Measurements from ENCODE around the gene SLC16A10. TPM values are rescaled to one million over a fixed set of nuclear protein-coding genes. Genes with fewer than 3 reads are reported as not detected.

The SLC16A10 gene
- total and polyA plus RNA-seq, 2 of the 8 experiments (the other 6 are each of a cell fraction or from before 2014, with no cell fraction given) = 18.6 to 23.2 TPM

DNA sequence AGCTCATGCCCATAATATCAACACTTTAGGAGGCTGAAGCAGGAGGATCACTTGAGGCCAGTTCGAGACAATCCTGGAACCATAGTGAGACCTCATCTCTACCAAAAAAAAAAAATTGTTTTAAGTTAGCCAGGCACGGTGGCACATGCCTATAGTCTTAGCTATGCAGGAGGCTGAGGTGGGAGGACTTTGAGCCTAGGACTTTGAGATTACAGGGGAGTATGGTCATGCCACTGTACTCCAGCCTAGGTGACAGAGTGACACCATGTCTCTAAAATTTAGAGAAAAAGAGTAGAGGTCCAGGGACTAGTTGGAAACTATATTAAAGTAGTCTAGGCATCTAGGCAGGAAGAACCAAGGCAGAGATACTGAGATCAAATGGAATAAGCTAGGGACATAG lies 121.6 kb downstream of the SLC16A10 start:
- no peak overlapping the region for H2AK5ac ChIP-seq (ENCODE audit: low read depth, low read length)
- TF ChIP-seq CTBP2 (IDR thresholded peaks at IDR 0.05; ENCODE audit: borderline replicate concordance, insufficient read depth, insufficient read length, low read length) (no peak), NRF1 (IDR thresholded peaks at IDR 0.05; ENCODE audit: low read depth, low read length) (no peak), PHF8 (conservative IDR thresholded peaks at IDR 0.05; ENCODE audit: low read depth, low read length) (no peak), TCF12 (IDR thresholded peaks at IDR 0.05; ENCODE audit: low read depth, low read length) (no peak), TAF7 (optimal IDR thresholded peaks at IDR 0.05; ENCODE audit: borderline replicate concordance, low read depth, low read length) (no peak), ASH2L (IDR thresholded peaks at IDR 0.05; ENCODE audit: low read length) (no peak), JUN (IDR thresholded peaks at IDR 0.05; ENCODE audit: low read depth, low read length) (no peak), CREB1 (IDR thresholded peaks at IDR 0.05) (no peak), SIN3A (conservative IDR thresholded peaks at IDR 0.05 in 1 of 2, IDR thresholded peaks at IDR 0.05 in 1 of 2; ENCODE audit: low read depth in 1 of 2, low read length in 2 of 2) (no peak), NANOG (IDR thresholded peaks at IDR 0.05; ENCODE audit: insufficient read depth, low read depth, low read length, poor library complexity, severe bottlenecking) (no peak), KDM5A (IDR thresholded peaks at IDR 0.05; ENCODE audit: low read length) (no peak), SAP30 (IDR thresholded peaks at IDR 0.05; ENCODE audit: insufficient read depth, insufficient replicate concordance, low read length) (no peak)
- TF ChIP-seq, protein P1, sequence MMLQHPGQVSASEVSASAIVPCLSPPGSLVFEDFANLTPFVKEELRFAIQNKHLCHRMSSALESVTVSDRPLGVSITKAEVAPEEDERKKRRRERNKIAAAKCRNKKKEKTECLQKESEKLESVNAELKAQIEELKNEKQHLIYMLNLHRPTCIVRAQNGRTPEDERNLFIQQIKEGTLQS (IDR thresholded peaks at IDR 0.05; ENCODE audit: insufficient read depth, low read depth, low read length) = no peak

More for the DNA sequence above, 121.6 kb downstream of the SLC16A10 start:
- Histone ChIP-seq H3K4me3 (ENCODE audit: extremely low read depth in 1 of 4, insufficient read depth in 2 of 4, low read depth in 3 of 4, low read length in 4 of 4) (no peak overlapping the region), H2BK5ac (ENCODE audit: low read depth, low read length) (no peak overlapping the region), H3K36me3 (ENCODE audit: control insufficient read depth in 2 of 4, insufficient read depth in 4 of 4, low read length in 3 of 4) (no peaks in the 10 kb centered on the region), H3K23ac (ENCODE audit: insufficient read length) (no peak overlapping the region), H3K79me2 (ENCODE audit: control insufficient read depth in 1 of 2, insufficient read depth in 2 of 2, low read length in 2 of 2) (no peaks in the 10 kb centered on the region), H3K27ac (ENCODE audit: low read depth, low read length) (no peak overlapping the region), H3K56ac (replicated peaks; ENCODE audit: insufficient read length, low read depth, low read length) (no peak overlapping the region), H2BK120ac (replicated peaks; ENCODE audit: low read depth, low read length) (no peak overlapping the region), H3K23me2 (ENCODE audit: low read depth, low read length) (no peaks in the 10 kb centered on the region), H2AFZ (ENCODE audit: low read length) (no peak overlapping the region), H4K20me1 (replicated peaks in 1 of 2; ENCODE audit: control insufficient read depth in 1 of 2, insufficient read depth in 2 of 2, low read length in 2 of 2) (no peaks in the 10 kb centered on the region), H3K14ac (ENCODE audit: insufficient read length) (no peak overlapping the region), H4K5ac (ENCODE audit: insufficient read length, low read depth, low read length) (no peak overlapping the region), H3K4me1 (replicated peaks in 1 of 4; ENCODE audit: control insufficient read depth in 3 of 4, insufficient read depth in 4 of 4, low read length in 3 of 4) (peaks cover 0 to 3% (median 1%) of the 10 kb centered on the region in 4 experiments; a peak in 2 of 7 replicates), H2BK12ac (ENCODE audit: low read depth, low read length) (no peak overlapping the region), H3K79me1 (ENCODE audit: low read depth, low read length) (no peaks in the 10 kb centered on the region), H2BK20ac (ENCODE audit: low read length) (no peak overlapping the region), H3K4me2 (ENCODE audit: insufficient read depth in 1 of 2, low read depth in 2 of 2, low read length in 2 of 2) (no peak overlapping the region), H3K9me3 (ENCODE audit: insufficient read depth in 2 of 2, low read depth in 1 of 2, low read length in 1 of 2) (no peaks in the 10 kb centered on the region), H4K91ac (replicated peaks; ENCODE audit: insufficient read length, low read length) (no peak overlapping the region), H4K8ac (ENCODE audit: extremely low read depth, insufficient read depth, low read length) (no peak overlapping the region), H2BK15ac (ENCODE audit: low read length) (no peak overlapping the region), H3K4ac (replicated peaks; ENCODE audit: insufficient read length, low read depth, low read length) (no peak overlapping the region), H3K18ac (ENCODE audit: extremely low read depth, low read length) (no peak overlapping the region), H3K27me3 (replicated peaks in 1 of 4; ENCODE audit: control insufficient read depth in 3 of 4, extremely low read depth in 1 of 4, insufficient read depth in 3 of 4, low read length in 3 of 4) (no peaks in the 10 kb centered on the region), H3K9ac (replicated peaks in 1 of 4; ENCODE audit: extremely low read depth in 1 of 4, low read depth in 3 of 4, low read length in 3 of 4) (no peak overlapping the region)
- FAIRE-seq (no peak), DNase-seq (ENCODE audit: low read depth in 1 of 2, low spot score in 2 of 2) (no peak)
- CTCF ChIA-PET (ENCODE audit: partially characterized antibody) = interaction anchor here (0.6 to 5.3 kb wide), 19 partner anchors 11 to 881 kb away, joined by 3 to 59 read pairs (median 7); a partner anchor contains a TSS
- POLR2A ChIA-PET (ENCODE audit: partially characterized antibody) = interaction anchor here (0.8 kb wide), 1 partner anchor 198 kb away, joined by 3 read pairs; no protein-coding TSS in a partner anchor
- WGBS, 2 experiments (ENCODE audit: extremely low coverage in 1 of 2, insufficient coverage in 1 of 2, insufficient read length in 1 of 2, insufficient replicate concordance in 2 of 2, low coverage in 1 of 2, low lambda C conversion rate in 2 of 2, missing lambda C conversion rate in 1 of 2) = 85% methylated on average over 2 of the region's 2 CpGs; no CpG with 5 or more reads in 1 of the 2 experiments
